ENCODE results near the gene ASH1L. TPM values are rescaled to one million over a fixed set of nuclear protein-coding genes. Genes with fewer than 3 reads are reported as not detected.

Gene ASH1L
- total RNA-seq, 1 donor from 2014 or later, result 90.6 TPM

- POLR2A ChIA-PET, result no interaction called here
- intact Hi-C loops (cut with micrococcal nuclease), result no loop called here
These were observed 261.9 kb downstream of the ASH1L start for GRCh38 chr1:155300553-155301329.

GRCh38 chr1:155300024-155300423 is 262.6 kb downstream of the ASH1L start:
- no peak overlapping the region for H3K4me3 Mint-ChIP-seq
- H3K9me3 Mint-ChIP-seq, result no peaks in the 10 kb centered on the region
- no peak for ATAC-seq (ENCODE audit: low read depth)
- H3K36me3 Mint-ChIP-seq (ENCODE audit: low read depth), result no peaks in the 10 kb centered on the region
- H3K4me1 Mint-ChIP-seq, result peaks cover 5% of the 10 kb centered on the region
- no peak overlapping the region for H3K27ac Mint-ChIP-seq
- CTCF ChIA-PET, result interaction anchor here (0.8 kb wide), 1 partner anchor 56 kb away, joined by 3 read pairs; no protein-coding TSS in a partner anchor
- H3K27me3 Mint-ChIP-seq, result peaks cover 18% of the 10 kb centered on the region
- POLR2A ChIA-PET, result no interaction called here
- intact Hi-C loops (cut with micrococcal nuclease), result no loop called here
- no peak for TF ChIP-seq CTCF (IDR thresholded peaks at IDR 0.05)
- DNase-seq, result no peak

More at GRCh38 chr1:155300553-155301329, 261.9 kb downstream of the ASH1L start:
- DNase-seq (no peak), ATAC-seq (ENCODE audit: low read depth) (no peak)
- no peak overlapping the region for H3K4me3 Mint-ChIP-seq
- no peak overlapping the region for H3K27ac Mint-ChIP-seq
- peaks cover 3% of the 10 kb centered on the region for H3K4me1 Mint-ChIP-seq
- no peaks in the 10 kb centered on the region for H3K9me3 Mint-ChIP-seq
- CTCF ChIA-PET, result interaction anchor here (0.8 kb wide), 1 partner anchor 57 kb away, joined by 3 read pairs; no protein-coding TSS in a partner anchor
- H3K36me3 Mint-ChIP-seq (ENCODE audit: low read depth), result no peaks in the 10 kb centered on the region
- no peak for TF ChIP-seq CTCF (IDR thresholded peaks at IDR 0.05)
- H3K27me3 Mint-ChIP-seq, result peaks cover 15% of the 10 kb centered on the region

GRCh38 chr1:155297384-155297783 is 265.2 kb downstream of the ASH1L start:
- peaks cover 6% of the 10 kb centered on the region for H3K4me1 Mint-ChIP-seq
- no peak overlapping the region for H3K4me3 Mint-ChIP-seq
- no peaks in the 10 kb centered on the region for H3K9me3 Mint-ChIP-seq
- TF ChIP-seq CTCF (IDR thresholded peaks at IDR 0.05), result no peak
- ATAC-seq (ENCODE audit: low read depth) (no peak), DNase-seq (no peak)
- intact Hi-C loops (cut with micrococcal nuclease), result no loop called here
- no peaks in the 10 kb centered on the region for H3K36me3 Mint-ChIP-seq (ENCODE audit: low read depth)
- peaks cover 32% of the 10 kb centered on the region for H3K27me3 Mint-ChIP-seq
- H3K27ac Mint-ChIP-seq, result no peak overlapping the region
- ChIA-PET POLR2A (interaction anchor here (0.8 kb wide), 1 partner anchor 11 kb away, joined by 3 read pairs; the partner anchor contains the start of gene FDPS), CTCF (no interaction called here)

GRCh38 chr1:155296661-155297060 is 265.9 kb downstream of the ASH1L start:
- intact Hi-C loops (cut with micrococcal nuclease), result no loop called here
- Mint-ChIP-seq H3K4me3 (no peak overlapping the region), H3K36me3 (ENCODE audit: low read depth) (no peaks in the 10 kb centered on the region), H3K27ac (no peak overlapping the region), H3K4me1 (peaks cover 6% of the 10 kb centered on the region), H3K27me3 (peaks cover 33% of the 10 kb centered on the region), H3K9me3 (no peaks in the 10 kb centered on the region)
- DNase-seq (no peak), ATAC-seq (ENCODE audit: low read depth) (no peak)
- POLR2A ChIA-PET, result interaction anchor here (1.0 kb wide), 1 partner anchor 23 kb away, joined by 4 read pairs; the partner anchor contains the start of gene CLK2
- no peak for TF ChIP-seq CTCF (IDR thresholded peaks at IDR 0.05)
- CTCF ChIA-PET, result no interaction called here

GRCh38 chr1:155295942-155296267 is 266.7 kb downstream of the ASH1L start:
- peaks cover 36% of the 10 kb centered on the region for H3K27me3 Mint-ChIP-seq
- H3K27ac Mint-ChIP-seq, result no peak overlapping the region

More at GRCh38 chr1:155295942-155296267, 266.7 kb downstream of the ASH1L start:
- intact Hi-C loops (cut with micrococcal nuclease), result no loop called here
- no peaks in the 10 kb centered on the region for H3K36me3 Mint-ChIP-seq (ENCODE audit: low read depth)
- POLR2A ChIA-PET, result interaction anchor here (1.0 kb wide), 1 partner anchor 23 kb away, joined by 4 read pairs; the partner anchor contains the start of gene CLK2
- peaks cover 6% of the 10 kb centered on the region for H3K4me1 Mint-ChIP-seq
- no peak for ATAC-seq (ENCODE audit: low read depth)
- no peaks in the 10 kb centered on the region for H3K9me3 Mint-ChIP-seq
- no peak for TF ChIP-seq CTCF (IDR thresholded peaks at IDR 0.05)
- H3K4me3 Mint-ChIP-seq, result no peak overlapping the region
- CTCF ChIA-PET, result no interaction called here
- DNase-seq, result no peak
